KMS-11 (cell line): ENCODE data around the gene LTA4H.

Experiments
- H2AFZ ChIP-seq: fragments of 200-600 bp; sonication (generic); 2 replicates; pipeline ENCODE4 v1.6.1; 2016; ENCODE audit warnings: antibody characterized with exemption, mixed run types, low read depth
- H3K27ac ChIP-seq: fragments of 200-600 bp; sonication (generic); 2 replicates; pipeline ENCODE4 v1.6.1; 2016; ENCODE audit warnings: mild to moderate bottlenecking, mixed run types
- H3K27me3 ChIP-seq: fragments of 200-600 bp; sonication (generic); 2 replicates; pipeline ENCODE4 v1.6.1; 2017; ENCODE audit warnings: mild to moderate bottlenecking, low read depth, mixed run types, moderate library complexity; ENCODE audit not compliant: insufficient read depth
- H3K36me3 ChIP-seq: fragments of 200-600 bp; sonication (generic); 2 replicates; pipeline ENCODE4 v1.6.1; 2017; ENCODE audit warnings: mild to moderate bottlenecking, mixed run types; ENCODE audit not compliant: insufficient read depth
- H3K4me1 ChIP-seq: fragments of 200-600 bp; sonication (generic); 2 replicates; pipeline ENCODE4 v1.6.1; 2016; ENCODE audit warnings: mild to moderate bottlenecking, low read depth, mixed run types; ENCODE audit not compliant: poor library complexity, severe bottlenecking
- H3K4me2 ChIP-seq: fragments of 200-600 bp; sonication (generic); 2 replicates; pipeline ENCODE4 v1.7.0; 2016; ENCODE audit warnings: mild to moderate bottlenecking, mixed run types
- H3K4me3 ChIP-seq: fragments of 200-600 bp; sonication (generic); IDR thresholded peaks from 2 replicates; pipeline ENCODE4 v1.6.1; 2017; ENCODE audit warnings: low read depth, low read length, mixed read lengths; ENCODE audit not compliant: insufficient read depth
- H3K79me2 ChIP-seq: fragments of 200-600 bp; sonication (generic); 2 replicates; pipeline ENCODE4 v1.6.1; 2016; ENCODE audit warnings: low read depth, mixed run types; ENCODE audit not compliant: insufficient read depth
- H3K9ac ChIP-seq: fragments of 200-600 bp; sonication (generic); 2 replicates; pipeline ENCODE4 v1.6.1; 2016; ENCODE audit warnings: mild to moderate bottlenecking, mixed run types
- H4K20me1 ChIP-seq: fragments of 200-600 bp; sonication (generic); 2 replicates; pipeline ENCODE4 v1.6.1; 2016; ENCODE audit warnings: mild to moderate bottlenecking, mixed run types; ENCODE audit not compliant: insufficient read depth
- CTCF ChIP-seq: fragments of 200-600 bp; sonication (generic); conservative IDR thresholded peaks from 2 replicates; pipeline ENCODE4 v1.6.1; 2017; ENCODE audit warnings: low read depth, mild to moderate bottlenecking, antibody characterized with exemption, low read length, moderate library complexity, mixed read lengths

Gene LTA4H

DNA sequence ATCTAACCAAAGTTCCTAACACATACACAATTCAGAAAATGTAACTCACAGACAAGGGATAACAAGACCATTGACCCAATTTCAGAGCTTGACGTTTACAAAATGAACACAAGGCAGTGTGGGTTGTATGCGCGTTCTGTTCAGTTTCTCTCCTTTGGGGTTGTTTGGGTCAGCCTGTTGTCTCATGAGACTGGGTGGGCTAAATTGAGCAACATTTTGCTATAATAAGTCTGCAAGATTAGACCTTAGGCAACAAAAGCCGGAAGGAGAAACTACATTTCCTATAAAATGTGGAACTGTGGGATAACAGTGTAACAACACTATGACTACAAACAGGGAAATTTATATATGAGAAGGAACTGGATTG is 18.8 kb upstream of the LTA4H start:
- Histone ChIP-seq H3K4me2 (no peak overlapping the region), H3K4me3 (no peak overlapping the region), H4K20me1 (no peaks in the 10 kb centered on the region), H2AFZ (no peak overlapping the region), H3K4me1 (peaks cover 2% of the 10 kb centered on the region), H3K9ac (no peak overlapping the region), H3K36me3 (no peaks in the 10 kb centered on the region), H3K27ac (no peak overlapping the region), H3K27me3 (no peaks in the 10 kb centered on the region), H3K79me2 (no peaks in the 10 kb centered on the region)
- no peak for TF ChIP-seq CTCF

GRCh38 chr12:96053476-96054243 is 18.3 kb upstream of the LTA4H start:
- Histone ChIP-seq H3K9ac (no peak overlapping the region), H3K27ac (no peak overlapping the region), H3K4me1 (peaks cover 8% of the 10 kb centered on the region), H2AFZ (no peak overlapping the region), H3K4me2 (no peak overlapping the region), H3K36me3 (no peaks in the 10 kb centered on the region), H3K4me3 (no peak overlapping the region), H3K27me3 (no peaks in the 10 kb centered on the region), H3K79me2 (no peaks in the 10 kb centered on the region), H4K20me1 (no peaks in the 10 kb centered on the region)
- no peak for TF ChIP-seq CTCF

DNA sequence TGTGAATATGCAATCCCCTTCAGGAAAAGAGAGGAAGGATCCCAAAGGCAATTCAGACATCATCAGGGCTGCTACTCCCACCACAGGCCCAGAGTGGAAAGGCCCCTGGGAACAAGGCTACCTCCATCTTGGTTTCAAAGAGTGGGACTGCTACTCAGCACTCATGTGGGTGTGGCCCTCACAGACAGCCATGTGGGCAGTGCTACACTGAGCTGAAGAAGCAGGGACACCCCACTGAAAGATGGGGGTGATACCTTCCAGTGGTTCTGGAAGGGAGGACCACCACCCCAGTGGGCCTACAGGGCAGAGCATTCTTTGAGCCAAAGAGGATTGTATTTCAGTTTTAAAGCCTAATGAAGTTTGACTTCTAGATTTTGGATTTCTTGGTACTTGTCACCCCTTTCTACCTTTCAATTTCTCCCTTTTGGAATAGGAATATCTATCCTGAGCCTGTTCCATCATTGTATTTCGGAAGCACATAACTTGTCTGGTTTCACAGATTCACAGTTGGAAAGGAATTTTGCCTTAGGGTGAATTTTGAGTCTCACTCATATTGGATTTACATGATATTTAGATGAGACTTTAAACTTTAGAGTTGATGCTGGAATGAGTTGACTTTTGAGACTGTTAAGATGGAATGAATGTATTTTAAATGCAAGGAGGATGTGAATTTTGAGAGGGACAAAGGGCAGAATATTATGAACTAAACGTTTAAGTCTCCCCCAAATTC is 16.5 kb upstream of the LTA4H start:
- no peaks in the 10 kb centered on the region for H3K27me3 ChIP-seq
- no peak overlapping the region for H3K4me2 ChIP-seq
- no peaks in the 10 kb centered on the region for H4K20me1 ChIP-seq
- TF ChIP-seq CTCF, result no peak
- peaks cover 25% of the 10 kb centered on the region for H3K4me1 ChIP-seq
- H3K9ac ChIP-seq, result no peak overlapping the region
- no peaks in the 10 kb centered on the region for H3K36me3 ChIP-seq
- H3K4me3 ChIP-seq, result no peak overlapping the region
- no peak overlapping the region for H3K27ac ChIP-seq
- H3K79me2 ChIP-seq, result no peaks in the 10 kb centered on the region
- no peak overlapping the region for H2AFZ ChIP-seq

GRCh38 chr12:96050139-96050538 is 14.8 kb upstream of the LTA4H start:
- Histone ChIP-seq H3K36me3 (no peaks in the 10 kb centered on the region), H3K4me3 (no peak overlapping the region), H3K4me2 (no peak overlapping the region), H3K79me2 (no peaks in the 10 kb centered on the region), H3K27ac (no peak overlapping the region), H3K4me1 (peaks cover 40% of the 10 kb centered on the region), H4K20me1 (no peaks in the 10 kb centered on the region), H3K9ac (no peak overlapping the region), H3K27me3 (no peaks in the 10 kb centered on the region), H2AFZ (no peak overlapping the region)
- no peak for TF ChIP-seq CTCF
